ENCODE measurements around the gene FMN1.

GRCh38 chr15:33021806-33022389 is 172.6 kb downstream of the FMN1 start:
- TF ChIP-seq POLR2AphosphoS5 (IDR thresholded peaks at IDR 0.05) = no peak
- TF ChIP-seq CTCF (IDR thresholded peaks at IDR 0.05 in 8 of 11, conservative IDR thresholded peaks at IDR 0.05 in 3 of 11) = peak in 7 of 11 experiments; percentile 36 to 61 (median 51)
- TF ChIP-seq POLR2A (IDR thresholded peaks at IDR 0.05) = no peak
